OCI-LY3 (cell line): ENCODE data around the gene TLK1.

ENCODE experiments used
- EZH2phosphoT487 ChIP-seq: fragments of 200-600 bp; shearing (Covaris generic); IDR thresholded peaks from 2 replicates; pipeline ENCODE4 v1.6.1; 2018; ENCODE audit warnings: antibody characterized with exemption, mixed run types, low read depth
- TF ChIP-seq, protein P1 (sequence below): fragments of 200-600, 300-600 bp; sonication (generic); IDR thresholded peaks from 2 replicates; pipeline ENCODE4 v1.5.1; 2014; ENCODE audit warnings: antibody characterized with exemption, low read length, low read depth

GRCh38 chr2:171139860-171140259 is 20.8 kb downstream of the TLK1 start:
- TF ChIP-seq, protein P1, sequence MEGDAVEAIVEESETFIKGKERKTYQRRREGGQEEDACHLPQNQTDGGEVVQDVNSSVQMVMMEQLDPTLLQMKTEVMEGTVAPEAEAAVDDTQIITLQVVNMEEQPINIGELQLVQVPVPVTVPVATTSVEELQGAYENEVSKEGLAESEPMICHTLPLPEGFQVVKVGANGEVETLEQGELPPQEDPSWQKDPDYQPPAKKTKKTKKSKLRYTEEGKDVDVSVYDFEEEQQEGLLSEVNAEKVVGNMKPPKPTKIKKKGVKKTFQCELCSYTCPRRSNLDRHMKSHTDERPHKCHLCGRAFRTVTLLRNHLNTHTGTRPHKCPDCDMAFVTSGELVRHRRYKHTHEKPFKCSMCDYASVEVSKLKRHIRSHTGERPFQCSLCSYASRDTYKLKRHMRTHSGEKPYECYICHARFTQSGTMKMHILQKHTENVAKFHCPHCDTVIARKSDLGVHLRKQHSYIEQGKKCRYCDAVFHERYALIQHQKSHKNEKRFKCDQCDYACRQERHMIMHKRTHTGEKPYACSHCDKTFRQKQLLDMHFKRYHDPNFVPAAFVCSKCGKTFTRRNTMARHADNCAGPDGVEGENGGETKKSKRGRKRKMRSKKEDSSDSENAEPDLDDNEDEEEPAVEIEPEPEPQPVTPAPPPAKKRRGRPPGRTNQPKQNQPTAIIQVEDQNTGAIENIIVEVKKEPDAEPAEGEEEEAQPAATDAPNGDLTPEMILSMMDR: no peak
- no peak for TF ChIP-seq EZH2phosphoT487
